MV-4-11 (cell line): ENCODE data around the gene CDK11A.
"Not testable (repeated sequence)": the region's sequence is repeated elsewhere in the genome, so short reads cannot be mapped to it uniquely, and the experiment has no call there.

Experiments used
- DNase-seq: peaks from one replicate; lab custom pipeline; 2025; lab: John Stamatoyannopoulos, UW

Gene CDK11A

DNA sequence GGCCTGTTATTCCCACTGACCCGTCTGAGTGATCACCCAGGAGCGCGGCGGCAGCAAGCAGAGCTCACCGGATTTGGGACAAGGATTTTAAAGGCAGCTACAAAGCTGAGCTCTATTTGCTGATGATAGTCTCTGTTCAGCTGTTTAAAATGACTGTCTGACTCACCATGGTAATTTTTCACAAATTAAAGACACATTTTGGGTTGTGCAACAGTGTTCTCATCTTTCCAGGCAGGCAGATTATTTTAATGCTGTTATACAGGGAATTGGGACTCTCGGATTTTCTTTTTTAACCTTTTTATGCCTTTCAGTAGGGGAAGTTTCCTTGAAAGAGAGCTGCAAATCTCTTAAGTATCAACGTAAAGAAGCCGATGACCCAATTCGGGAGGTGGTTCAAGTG, 61.8 kb downstream of the CDK11A start:
- not testable (repeated sequence) for DNase-seq

DNA sequence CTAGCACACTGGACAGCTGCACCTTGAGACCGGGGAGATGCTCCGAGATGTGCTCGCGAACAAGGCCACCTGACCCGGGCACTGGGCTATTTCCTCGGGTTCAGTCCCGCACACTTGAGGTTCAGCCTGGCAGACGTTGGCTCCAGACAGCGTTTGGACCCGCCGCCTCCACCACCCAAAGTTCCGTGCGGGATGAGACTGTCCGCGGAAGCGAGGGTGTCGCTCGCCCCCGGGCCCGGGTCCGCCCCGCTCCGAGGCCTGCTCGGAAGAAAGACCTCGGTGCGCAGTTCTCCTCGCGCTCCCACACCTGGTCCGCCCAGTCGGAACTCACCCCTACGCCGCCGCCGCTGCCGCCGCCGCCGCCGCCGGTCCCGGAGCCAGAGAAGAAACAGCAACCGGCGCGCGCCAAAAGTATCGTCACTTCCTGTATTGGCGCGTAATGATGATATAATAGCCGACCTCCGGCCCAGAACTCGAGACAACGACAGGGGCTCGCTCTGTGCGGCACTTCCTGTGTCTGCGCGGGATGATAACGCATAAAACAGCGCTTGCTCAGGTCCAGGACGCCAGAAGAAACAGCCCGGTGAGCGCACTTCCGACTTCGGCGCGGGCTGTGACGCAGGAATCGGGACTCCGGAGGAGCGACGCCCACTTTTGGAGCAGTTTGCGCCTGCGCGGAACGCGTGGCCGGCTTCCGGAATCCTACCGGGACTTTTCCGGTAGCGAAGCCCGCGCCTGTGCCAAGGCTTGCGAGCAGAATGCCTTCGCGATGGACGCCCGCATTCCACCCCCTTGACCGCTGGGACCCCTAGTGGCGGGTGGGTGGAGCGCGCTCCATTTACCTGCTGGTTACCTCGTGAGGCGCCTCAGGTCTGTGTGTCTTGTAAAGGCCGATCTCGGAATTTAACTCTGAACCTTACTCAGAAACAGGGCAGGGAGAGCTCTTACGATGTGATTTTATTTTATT, 65.3 kb downstream of the CDK11A start, which contains the start of gene CDK11B:
TSS of gene CDK11B (minus strand) at position 422 of the 967 bp plus-strand sequence. CDS start 1,519 bp downstream, outside the sequence.
- peak; percentile 99 for DNase-seq
